GM18909 (cell line): ENCODE results near the gene BRAP.
"Not testable (repeated sequence)": the region's sequence is repeated elsewhere in the genome, so short reads cannot be mapped to it uniquely, and the experiment has no call there.

Experiments used
- ATAC-seq: cut with Tn5 transposase; IDR thresholded peaks from one replicate; pipeline ENCODE4 v1.9.1; 2021; ENCODE audit warnings: mild to moderate bottlenecking; ENCODE audit not compliant: unreplicated experiment, poor library complexity

BRAP gene

DNA sequence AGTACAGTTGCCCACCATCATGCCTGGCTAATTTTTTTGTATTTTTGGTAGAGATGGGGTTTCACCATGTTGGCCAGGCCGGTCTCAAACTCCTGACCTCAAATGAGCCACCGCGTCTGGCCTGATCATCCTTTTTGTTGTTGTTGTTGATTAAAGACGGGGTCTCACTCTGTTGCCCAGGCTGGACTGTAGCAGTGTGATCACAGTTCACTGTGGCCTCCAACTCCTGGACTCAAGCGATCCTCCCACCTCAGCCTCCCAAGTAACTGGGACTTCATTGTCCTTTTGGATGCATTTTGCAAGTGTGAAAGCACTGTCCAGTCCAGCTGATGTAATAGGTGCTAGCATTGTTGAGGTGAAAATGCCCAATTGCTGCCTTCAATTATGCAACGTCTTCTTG is 59.5 kb downstream of the BRAP start:
- ATAC-seq, result no peak

DNA sequence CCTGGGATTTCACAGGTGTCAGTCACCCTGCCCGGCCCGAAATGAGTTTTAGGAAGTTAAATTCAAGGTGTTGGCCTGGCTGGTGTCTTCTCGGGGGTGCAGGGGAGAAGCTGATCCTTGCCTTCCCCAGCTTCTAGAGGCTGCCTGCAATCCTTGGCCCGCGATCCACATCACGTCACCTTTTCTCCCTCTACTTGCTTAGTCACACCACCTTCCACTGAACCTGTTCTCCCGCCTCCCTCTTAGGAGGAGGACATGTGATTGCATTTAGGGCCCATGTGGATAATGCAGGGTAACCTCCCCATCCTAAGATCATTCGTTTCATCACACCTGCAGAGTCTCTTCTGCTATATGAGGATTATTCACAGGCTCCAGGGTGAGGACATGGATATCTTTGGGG is 61.2 kb downstream of the BRAP start:
- no peak for ATAC-seq

DNA sequence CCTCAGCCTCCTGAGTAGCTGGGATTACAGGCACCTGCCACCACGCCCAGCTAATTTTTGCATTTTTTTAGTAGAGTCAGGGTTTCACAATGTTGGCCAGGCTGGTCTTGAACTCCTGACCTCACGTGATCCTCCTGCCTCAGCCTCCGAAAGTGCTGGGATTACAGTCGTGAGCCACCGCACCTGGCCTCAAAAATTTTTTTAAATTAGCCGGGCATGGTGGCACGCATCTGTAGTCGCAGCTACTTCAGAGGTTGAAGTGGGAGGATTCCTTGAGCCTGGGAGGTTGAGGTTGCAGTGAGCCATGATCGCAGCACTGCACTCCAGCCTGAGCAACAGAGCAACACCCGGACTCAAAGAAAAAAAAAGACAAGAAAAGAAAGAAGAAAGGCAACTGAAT is 67.9 kb downstream of the BRAP start:
- ATAC-seq, result not testable (repeated sequence)

DNA sequence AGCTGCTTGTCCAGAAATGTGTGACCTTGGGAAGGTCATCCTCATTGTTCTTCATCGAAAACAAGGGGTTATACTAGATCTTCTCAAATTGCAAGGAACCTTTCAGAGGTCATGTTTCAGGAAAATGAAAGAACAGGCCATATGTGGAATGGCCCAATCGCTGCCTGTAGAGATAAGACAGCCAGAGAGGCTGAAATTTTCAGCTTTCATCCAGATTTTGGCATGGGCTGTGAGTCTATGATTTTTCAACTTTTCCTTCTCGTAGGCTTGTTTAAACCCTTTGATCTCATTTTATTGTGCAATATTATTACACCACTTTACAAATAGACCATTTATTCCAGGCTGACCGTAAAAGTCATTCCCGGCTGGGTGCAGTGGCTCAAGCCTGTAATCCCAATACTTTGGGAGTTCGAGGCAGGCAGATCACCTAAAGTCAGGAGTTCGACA is 69.6 kb downstream of the BRAP start:
- no peak for ATAC-seq

DNA sequence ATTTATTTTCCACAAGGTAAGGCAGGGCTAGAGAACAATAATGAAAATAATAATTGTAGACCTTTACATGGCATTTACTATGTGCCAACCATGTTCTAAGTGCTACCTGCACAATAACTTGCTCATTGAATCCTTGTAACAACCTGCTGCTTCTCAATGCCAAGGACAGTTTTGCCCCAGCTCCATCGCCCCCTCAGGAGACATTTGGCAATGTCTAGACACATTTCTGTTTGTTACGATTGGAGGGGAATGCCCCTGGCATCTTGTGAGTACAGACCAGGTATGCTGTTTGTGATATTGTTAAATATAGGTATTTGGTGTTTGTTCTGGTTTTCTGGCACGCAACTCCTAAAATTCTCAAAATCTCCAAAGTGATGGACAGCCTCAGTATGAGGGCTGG is 78.5 kb downstream of the BRAP start:
- no peak for ATAC-seq

DNA sequence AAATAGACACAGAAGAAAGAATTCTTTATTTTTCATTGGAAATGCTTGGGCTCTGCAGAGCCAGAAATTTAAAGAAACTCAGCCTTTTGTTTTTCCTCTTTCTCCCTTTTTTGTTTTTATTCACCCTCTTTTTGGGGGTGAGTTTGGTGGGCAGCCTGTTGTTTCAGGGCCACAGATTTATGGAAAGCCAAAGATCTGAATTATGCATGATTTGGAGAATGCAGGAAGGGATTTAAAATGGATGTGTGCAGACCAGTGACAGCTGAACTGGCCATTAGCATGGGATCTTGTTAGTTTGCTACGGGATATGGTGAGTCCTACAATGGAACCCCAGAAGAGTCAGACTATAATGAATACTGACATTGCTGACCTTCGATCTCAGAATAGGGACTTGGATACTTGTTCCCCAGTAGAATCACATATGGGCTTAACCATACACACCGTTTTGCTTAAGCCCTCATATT is 79.0 kb downstream of the BRAP start:
- no peak for ATAC-seq

DNA sequence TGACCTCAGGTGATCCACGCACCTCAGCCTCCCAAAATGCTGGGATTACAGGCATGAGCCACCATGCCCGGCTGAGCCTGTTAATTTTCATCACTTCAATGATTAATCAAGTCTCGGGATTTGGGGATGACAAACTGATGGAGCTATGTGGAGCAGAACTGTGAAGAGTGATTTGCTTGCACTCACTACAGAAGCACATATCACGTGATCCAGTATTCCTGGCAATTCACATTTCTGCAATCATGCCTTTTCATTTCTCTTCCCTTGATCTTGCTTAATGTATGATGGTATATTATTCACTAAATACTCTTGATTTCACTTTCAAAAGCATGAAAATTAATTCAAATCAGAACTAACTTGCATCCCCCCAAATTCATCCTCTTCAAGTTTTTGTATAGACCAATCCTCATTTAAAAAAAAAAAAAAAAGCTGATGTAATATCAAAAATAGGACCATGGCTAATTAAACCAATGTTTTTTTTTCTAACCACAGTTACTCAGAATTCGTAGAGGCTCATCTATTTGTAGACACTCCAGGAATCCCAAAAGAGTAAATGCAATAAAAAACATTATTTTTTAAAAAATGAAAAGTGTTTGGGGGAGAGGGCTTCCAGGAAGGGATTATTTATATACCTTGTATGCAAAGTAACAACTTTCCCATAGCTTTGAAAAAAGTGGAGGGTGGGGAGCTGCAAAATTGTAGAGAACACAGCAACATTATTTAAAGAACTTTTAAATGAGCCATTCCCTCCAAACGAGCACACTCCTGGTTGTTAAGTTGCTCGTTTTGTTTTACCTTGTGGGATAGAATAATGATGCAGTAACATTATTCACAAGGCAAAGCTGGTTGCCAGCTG is 79.6 kb downstream of the BRAP start:
- no peak for ATAC-seq

DNA sequence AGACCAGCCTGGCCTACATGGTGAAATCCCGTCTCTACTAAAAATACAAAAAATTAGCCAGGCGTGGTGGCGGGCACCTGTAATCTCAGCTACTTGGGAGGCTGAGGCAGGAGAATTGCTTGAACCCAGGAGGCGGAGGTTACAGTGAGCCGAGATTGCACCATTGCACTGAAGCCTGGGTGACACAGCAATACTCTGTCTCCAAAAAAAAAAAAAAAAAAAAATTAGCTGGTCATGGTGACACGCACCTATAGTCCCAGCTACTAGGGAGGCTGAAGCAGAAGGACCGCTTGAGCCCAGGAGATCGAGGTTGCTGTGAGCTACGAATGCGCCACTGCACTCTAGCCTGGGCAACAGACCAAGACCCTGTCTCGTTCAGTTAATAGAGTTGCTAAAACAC is 82.9 kb downstream of the BRAP start:
- not testable (repeated sequence) for ATAC-seq

DNA sequence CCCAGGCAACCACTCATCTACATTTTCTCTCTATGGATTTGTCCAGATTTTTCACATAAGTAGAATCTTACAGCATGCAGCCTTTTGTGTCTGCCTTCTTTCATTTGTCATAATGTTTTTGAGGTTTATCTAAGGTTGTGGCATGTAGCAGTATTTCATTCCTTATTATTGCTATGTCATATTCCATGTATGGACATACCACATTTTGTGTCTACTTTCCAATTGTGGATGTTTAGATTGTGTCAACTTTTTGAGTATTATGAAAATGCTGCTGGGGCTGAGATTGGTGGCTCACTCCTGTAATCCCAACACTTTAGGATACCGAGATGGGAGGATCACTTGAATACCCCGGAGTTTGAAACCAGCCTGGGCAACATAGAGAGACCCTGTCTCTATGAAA is 83.4 kb downstream of the BRAP start:
- no peak for ATAC-seq

DNA sequence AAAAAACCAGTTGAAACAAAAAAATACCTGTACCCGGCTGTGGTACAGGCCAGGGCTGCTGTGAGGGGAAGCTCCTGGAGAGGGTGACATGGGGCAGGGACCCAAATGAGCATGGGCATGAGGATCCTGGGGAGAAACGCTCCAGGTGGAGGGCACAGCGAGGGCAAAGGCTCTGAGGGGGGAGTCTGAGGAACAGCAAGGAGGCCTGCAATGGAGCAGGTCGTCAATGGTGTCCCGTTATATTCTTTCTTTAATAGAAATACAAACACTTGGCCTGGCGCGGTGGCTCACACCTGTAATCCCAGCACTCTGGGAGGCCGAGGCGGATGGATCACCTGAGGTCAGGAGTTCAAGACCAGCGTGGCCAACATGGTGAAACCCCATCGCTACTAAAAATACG is 84.8 kb downstream of the BRAP start:
- not testable (repeated sequence) for ATAC-seq

DNA sequence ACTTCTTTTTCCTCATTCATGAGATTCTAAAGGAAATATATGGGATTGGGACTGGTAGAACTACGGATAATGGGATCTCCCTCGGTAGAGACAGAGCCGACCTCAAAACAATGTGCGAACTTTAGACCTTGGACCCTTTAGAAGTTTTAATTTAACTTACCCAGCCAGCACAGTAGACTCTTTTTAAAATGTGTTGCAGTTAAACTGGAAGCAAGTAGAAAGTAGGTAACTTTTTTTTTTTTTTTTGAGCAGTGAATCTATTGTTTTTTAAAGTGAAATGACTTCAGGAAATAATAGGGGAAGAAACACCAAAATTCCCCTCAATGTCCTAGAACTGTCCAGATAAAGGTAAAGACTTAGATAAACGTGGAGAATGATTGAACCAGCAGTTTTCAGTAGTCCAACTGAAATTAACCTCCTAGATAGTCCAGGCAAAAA is 85.5 kb downstream of the BRAP start:
- ATAC-seq, result no peak

DNA sequence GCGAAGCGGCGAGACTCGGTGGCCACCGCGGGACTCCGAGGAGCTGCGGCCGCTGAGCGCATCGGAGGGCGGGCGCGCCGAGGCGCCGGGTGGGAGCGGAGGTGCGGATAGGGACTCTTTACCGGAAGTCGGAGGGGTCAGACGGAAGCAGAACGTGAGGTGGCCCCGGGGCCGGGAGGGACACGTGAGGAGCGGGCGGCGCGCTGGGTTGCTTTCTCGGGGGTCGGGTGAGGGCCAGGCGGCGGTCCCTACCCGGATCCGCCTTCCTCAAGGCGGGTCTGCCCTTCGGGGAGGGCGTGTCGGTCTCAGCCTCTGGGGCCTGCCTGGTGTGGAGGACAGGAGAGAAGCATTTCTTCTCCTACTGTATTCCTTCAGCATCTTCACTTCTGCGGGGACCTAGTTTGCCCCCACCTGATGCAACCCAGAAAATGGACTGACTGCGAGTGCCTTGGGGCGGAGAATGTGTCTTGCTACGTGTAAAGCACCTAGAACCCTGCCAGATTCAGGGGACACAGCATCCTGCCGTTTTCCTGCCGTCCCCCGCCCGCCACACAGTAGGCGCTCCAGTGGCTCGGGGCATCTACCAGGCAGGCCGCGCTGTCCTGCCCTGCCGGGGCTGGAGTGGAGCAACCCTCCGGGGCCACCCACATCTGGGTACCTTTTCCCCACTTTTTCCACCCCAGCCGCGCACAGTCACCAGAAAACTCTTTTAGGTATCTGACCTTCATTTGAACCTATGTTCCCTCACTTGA is 86.1 kb downstream of the BRAP start:
- ATAC-seq, result peak; percentile 65

DNA sequence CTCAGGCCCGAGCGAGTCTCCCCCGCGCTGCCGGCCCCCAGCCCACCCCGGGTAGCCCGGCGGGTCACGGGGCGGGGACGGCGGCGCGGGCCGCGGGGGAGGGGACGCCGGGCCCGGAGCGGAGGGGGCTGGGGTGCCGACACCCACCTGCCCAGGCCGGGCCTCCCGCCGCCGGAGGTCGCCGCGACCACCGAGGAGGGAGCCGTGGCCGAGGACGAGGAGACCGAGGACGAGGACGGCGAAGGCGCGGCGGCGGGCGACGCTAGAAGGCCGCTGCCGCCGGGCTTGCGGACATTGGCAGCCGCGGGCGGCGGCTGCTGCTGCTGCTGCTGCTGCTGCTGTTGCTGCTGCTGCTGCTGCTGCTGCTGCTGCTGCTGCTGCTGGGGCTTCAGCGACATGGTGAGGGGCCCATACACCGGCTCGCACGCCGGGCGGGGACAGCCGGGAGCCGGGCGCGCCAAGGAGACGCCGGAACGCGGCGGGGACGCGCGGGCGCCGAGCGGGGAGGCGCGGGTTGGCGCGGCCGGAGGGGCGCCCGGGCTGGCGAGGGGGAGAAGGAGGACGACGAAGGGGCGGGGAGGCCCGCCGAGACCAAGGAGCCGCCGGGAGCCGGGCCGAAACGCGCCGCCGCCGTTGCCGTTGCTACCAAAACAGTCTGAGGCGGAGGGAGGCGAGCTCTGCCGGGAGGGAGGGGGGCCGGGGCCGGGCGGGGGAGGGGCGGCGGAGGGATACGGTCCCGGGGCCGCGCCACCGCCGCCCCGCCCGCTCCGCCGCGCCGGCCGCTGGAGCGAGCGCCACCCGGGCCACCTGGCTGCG is 86.9 kb downstream of the BRAP start, which contains the start of gene ATXN2:
Gene ATXN2 (minus strand): TSS at position 679 of the 816 bp plus-strand sequence. CDS start 281 bp downstream, at position 398.
- peak; percentile 59 for ATAC-seq

DNA sequence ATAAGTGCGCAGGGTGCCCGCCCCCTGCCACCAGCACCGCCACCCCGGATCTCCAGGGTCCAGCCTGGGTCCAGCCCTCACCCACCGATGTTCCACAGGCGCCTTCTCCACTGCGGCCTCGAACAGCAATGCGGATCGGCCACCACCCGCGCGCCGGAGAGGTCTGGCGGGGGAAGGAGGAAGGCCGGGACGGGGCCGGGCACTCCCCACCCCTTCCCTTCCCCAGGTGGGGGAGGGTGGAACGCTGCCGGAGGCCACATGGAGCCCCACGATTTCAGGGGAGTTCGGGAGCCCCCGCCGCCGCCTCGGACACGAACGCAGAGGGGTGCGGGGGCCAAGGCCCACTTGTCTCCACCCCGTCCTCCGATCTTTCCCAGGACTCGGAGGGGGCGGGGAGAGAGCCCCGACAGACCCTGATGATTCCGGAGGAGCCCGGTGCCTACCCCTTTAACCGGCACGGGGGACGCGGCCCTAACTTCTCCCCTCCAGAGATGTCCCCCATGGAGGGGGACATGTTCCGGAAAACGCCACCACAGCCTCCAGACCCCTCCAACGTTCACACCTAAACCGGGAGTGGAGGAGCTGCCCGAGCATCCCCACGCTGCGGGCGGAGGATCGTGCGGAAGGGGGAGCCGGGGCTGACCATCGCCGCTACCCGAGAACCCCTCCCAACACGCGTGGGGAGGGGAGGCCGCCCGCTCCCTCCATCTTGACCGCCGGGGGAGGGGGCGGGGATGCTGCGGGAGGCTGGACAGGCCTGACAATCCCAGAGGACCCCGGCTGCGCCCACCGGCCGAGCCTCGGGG is 87.7 kb downstream of the BRAP start:
- peak; percentile 29 for ATAC-seq

DNA sequence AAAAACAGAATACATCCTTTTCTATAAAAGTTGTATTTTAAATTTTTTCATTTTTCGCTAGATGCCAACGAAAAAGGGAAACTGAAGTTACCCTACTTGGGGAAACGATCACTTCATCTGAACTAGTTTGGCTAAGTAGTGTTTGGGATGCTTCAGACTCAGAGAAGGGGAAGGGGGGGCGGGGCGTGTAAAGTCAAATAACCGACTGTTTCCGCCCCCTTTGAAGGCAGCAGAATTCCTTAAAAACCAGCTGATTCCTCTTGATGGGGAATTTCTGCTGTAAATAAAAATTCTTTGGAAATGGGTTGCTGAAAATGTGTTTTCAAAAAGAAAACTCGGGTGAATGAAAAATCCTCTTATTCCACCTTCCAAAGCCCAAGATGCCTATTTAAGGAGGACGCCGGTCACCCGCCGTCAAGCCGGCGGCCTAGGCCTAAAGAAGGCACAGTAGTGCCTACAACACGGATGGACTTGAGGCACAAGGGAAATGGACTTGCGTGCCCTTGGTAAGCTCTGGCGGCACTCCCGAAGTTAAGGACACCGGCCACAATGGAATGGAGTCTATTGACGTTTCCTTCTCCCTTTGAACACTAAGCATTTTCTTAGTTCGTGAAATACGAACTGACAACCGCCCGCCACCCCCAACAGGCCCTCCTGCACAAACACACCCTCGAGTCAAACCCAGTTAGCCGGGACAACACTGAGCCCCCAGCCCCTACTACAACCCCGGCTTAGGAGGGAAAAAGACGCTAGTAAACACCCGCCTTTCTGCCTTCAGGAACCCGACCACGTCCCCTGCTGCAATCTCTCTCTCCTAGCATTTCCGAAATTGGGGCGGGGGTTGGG is 88.5 kb downstream of the BRAP start:
- ATAC-seq, result no peak

DNA sequence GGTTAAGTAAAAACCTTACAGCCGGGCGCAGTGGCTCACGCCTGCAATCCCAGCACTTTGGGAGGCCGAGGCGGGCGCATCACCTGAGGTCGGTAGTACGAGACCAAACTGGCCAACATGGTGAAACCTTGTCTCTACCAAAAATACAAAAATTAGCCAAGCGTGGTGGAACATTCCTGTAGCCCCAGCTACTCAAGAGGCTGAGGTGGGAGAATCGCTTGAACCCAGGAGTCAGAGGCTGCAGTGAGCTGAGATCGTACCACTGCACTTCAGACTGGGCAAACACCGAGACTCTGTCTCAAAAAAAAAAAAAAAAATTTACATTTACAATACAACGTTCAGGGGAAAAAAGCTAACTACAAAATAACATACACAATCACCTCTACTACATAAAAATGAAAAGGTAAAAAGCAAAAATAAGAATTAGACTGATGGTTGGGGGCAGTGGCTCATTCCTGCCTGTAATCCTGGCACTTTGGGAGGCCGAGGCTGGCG is 90.4 kb downstream of the BRAP start:
- not testable (repeated sequence) for ATAC-seq
